ENCODE data around the gene NFIA.

DNA sequence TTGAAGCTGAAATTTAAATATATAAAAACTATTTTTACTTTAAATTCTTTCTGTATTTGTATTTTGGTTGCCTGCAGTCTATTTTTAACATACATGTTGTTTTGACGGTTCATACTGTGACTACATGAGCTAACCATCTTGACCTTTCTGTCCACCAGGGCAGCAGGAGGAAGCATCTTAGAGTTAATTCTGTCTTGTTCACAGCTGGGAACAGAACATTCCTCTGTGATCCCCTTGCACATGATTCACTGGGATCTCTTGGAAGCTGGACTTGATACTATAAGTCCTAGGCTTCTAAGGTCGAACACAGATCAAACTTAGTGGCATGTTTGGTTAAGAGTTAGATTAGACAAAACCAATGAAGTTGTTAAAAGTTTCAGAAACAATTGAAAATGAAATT is 99.7 kb downstream of the NFIA start:
- TF ChIP-seq, protein P1, sequence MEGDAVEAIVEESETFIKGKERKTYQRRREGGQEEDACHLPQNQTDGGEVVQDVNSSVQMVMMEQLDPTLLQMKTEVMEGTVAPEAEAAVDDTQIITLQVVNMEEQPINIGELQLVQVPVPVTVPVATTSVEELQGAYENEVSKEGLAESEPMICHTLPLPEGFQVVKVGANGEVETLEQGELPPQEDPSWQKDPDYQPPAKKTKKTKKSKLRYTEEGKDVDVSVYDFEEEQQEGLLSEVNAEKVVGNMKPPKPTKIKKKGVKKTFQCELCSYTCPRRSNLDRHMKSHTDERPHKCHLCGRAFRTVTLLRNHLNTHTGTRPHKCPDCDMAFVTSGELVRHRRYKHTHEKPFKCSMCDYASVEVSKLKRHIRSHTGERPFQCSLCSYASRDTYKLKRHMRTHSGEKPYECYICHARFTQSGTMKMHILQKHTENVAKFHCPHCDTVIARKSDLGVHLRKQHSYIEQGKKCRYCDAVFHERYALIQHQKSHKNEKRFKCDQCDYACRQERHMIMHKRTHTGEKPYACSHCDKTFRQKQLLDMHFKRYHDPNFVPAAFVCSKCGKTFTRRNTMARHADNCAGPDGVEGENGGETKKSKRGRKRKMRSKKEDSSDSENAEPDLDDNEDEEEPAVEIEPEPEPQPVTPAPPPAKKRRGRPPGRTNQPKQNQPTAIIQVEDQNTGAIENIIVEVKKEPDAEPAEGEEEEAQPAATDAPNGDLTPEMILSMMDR (conservative IDR thresholded peaks at IDR 0.05; ENCODE audit: low read depth, low read length) = no peak
- TF ChIP-seq EZH2 (IDR thresholded peaks at IDR 0.05; ENCODE audit: low read length, unreplicated experiment) = no peak

Data from PC-3 (cell line).